Measurements from ENCODE around the gene SLC29A1.
"Not testable (repeated sequence)": the region's sequence is repeated elsewhere in the genome, so short reads cannot be mapped to it uniquely, and the experiment has no call there.

Gene SLC29A1

DNA sequence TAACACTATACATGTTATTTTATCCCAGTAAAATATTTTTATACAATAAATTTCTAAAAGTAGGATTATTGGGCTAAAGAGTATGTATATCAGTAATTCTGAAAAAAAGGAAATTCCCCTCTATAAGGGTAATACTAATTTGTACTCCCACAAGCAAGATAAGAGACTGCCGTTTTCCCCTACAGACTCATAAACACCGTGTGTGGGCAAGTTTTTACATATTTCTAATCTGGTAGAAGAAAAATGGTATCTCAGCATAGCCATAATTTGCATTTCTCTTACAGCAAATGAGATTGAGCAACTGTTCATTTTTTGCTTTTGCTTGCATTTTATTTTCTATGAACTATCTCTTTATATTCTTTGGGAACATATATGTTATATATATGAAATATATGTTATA, 32.7 kb upstream of the SLC29A1 start:
- no peak for DNase-seq (ENCODE audit: low read depth)
- TF ChIP-seq CTCF (IDR thresholded peaks at IDR 0.05; ENCODE audit: low read depth, low read length) (no peak), MAX (IDR thresholded peaks at IDR 0.05; ENCODE audit: low read depth, low read length) (no peak), POLR2A (IDR thresholded peaks at IDR 0.05; ENCODE audit: extremely low read depth, insufficient read length) (no peak), MYC (IDR thresholded peaks at IDR 0.05; ENCODE audit: low read depth, low read length) (no peak)
- H3K4me3 ChIP-seq (ENCODE audit: low read depth, low read length), result no peak overlapping the region

DNA sequence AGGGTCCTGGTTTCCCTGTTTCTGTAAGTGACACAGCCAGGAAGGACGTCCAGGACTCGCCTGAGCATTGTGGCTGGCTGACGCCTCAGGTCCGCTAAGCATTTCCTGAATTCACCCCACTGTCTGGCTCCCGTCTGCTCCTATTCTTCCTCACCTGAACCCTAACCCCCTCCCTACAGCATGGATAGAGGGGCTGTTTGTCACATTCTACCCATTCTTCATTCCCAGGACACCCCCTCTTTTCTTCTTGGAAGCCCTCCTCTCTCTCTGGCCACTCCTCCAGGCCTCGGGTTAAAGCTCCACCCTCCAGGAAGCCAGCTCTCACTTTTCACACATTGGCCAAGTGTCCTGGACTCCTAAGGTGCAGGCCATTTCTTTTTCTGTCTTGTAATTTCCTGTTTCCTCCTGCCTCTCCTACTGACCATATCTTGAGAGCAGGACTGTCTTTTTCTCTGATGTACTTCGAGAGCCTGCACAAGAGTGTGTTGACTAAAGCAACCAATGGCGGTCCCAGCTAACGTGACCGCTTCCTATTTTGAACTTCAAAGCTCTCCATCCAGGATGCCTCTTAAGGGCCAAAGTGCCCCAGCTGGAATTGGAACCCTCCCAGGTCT, 30.9 kb upstream of the SLC29A1 start:
- TF ChIP-seq MAX (IDR thresholded peaks at IDR 0.05; ENCODE audit: low read depth, low read length) (no peak), POLR2A (IDR thresholded peaks at IDR 0.05; ENCODE audit: extremely low read depth, insufficient read length) (no peak), CTCF (IDR thresholded peaks at IDR 0.05; ENCODE audit: low read depth, low read length) (no peak), MYC (IDR thresholded peaks at IDR 0.05; ENCODE audit: low read depth, low read length) (no peak)
- no peak overlapping the region for H3K4me3 ChIP-seq (ENCODE audit: low read depth, low read length)
- no peak for DNase-seq (ENCODE audit: low read depth)

- no peak for DNase-seq (ENCODE audit: low read depth)
- TF ChIP-seq POLR2A (IDR thresholded peaks at IDR 0.05; ENCODE audit: extremely low read depth, insufficient read length), result no peak
- no peak for TF ChIP-seq MAX (IDR thresholded peaks at IDR 0.05; ENCODE audit: low read depth, low read length)
- no peak for TF ChIP-seq CTCF (IDR thresholded peaks at IDR 0.05; ENCODE audit: low read depth, low read length)
- no peak for TF ChIP-seq MYC (IDR thresholded peaks at IDR 0.05; ENCODE audit: low read depth, low read length)
These were observed 30.0 kb upstream of the SLC29A1 start for GRCh38 chr6:44193307-44193910.

GRCh38 chr6:44194326-44194725, 29.1 kb upstream of the SLC29A1 start:
- no peak overlapping the region for H3K4me3 ChIP-seq (ENCODE audit: low read depth, low read length)
- no peak for TF ChIP-seq MAX (IDR thresholded peaks at IDR 0.05; ENCODE audit: low read depth, low read length)
- TF ChIP-seq POLR2A (IDR thresholded peaks at IDR 0.05; ENCODE audit: extremely low read depth, insufficient read length), result no peak
- no peak for TF ChIP-seq CTCF (IDR thresholded peaks at IDR 0.05; ENCODE audit: low read depth, low read length)
- no peak for TF ChIP-seq MYC (IDR thresholded peaks at IDR 0.05; ENCODE audit: low read depth, low read length)
- DNase-seq (ENCODE audit: low read depth), result no peak

More at GRCh38 chr6:44193307-44193910, 30.0 kb upstream of the SLC29A1 start:
- H3K4me3 ChIP-seq (ENCODE audit: low read depth, low read length), result no peak overlapping the region

- DNase-seq (ENCODE audit: low read depth); H3K4me3 ChIP-seq (ENCODE audit: low read depth, low read length): not testable (repeated sequence)
These were observed 27.0 kb upstream of the SLC29A1 start for GRCh38 chr6:44196351-44196750.

- no peak for TF ChIP-seq POLR2A (IDR thresholded peaks at IDR 0.05; ENCODE audit: extremely low read depth, insufficient read length)
- no peak for TF ChIP-seq CTCF (IDR thresholded peaks at IDR 0.05; ENCODE audit: low read depth, low read length)
- no peak for DNase-seq (ENCODE audit: low read depth)
- no peak overlapping the region for H3K4me3 ChIP-seq (ENCODE audit: low read depth, low read length)
These were observed 24.7 kb upstream of the SLC29A1 start for GRCh38 chr6:44198684-44199083.
